GM18511 (cell line): ENCODE data around the gene TEF.

Experiments
- ATAC-seq: cut with Tn5 transposase; IDR thresholded peaks from one replicate; pipeline ENCODE4 v1.9.1; 2021; ENCODE audit warnings: mild to moderate bottlenecking, moderate library complexity; ENCODE audit not compliant: unreplicated experiment

Gene TEF

GRCh38 chr22:41381329-41382097 is at the start of gene TEF:
TEF (plus strand) TSS chr22:41381942; CDS start chr22:41382045, 103 bp downstream.
- ATAC-seq: peak; percentile 89

- no peak for ATAC-seq
Measured at GRCh38 chr22:41332217-41332939, 49.4 kb upstream of the TEF start.

- no peak for ATAC-seq
Measured at GRCh38 chr22:41333806-41334205, 47.9 kb upstream of the TEF start.

GRCh38 chr22:41334215-41334614 is 47.5 kb upstream of the TEF start:
- no peak for ATAC-seq

- no peak for ATAC-seq
Measured at GRCh38 chr22:41334951-41335635, 46.6 kb upstream of the TEF start.

GRCh38 chr22:41338614-41339212 is 43.0 kb upstream of the TEF start:
- no peak for ATAC-seq

- ATAC-seq: no peak
Measured at GRCh38 chr22:41339823-41340222, 41.9 kb upstream of the TEF start.

- no peak for ATAC-seq
Measured at GRCh38 chr22:41340357-41340756, 41.4 kb upstream of the TEF start.

- no peak for ATAC-seq
Measured at GRCh38 chr22:41341012-41341411, 40.7 kb upstream of the TEF start.

- no peak for ATAC-seq
Measured at GRCh38 chr22:41341990-41342389, 39.8 kb upstream of the TEF start.

GRCh38 chr22:41343300-41343699 is 38.4 kb upstream of the TEF start:
- ATAC-seq: no peak

- ATAC-seq: no peak
Measured at GRCh38 chr22:41343717-41344116, 38.0 kb upstream of the TEF start.

GRCh38 chr22:41344189-41344788 is 37.5 kb upstream of the TEF start:
- ATAC-seq: no peak

GRCh38 chr22:41345807-41346335 is 35.9 kb upstream of the TEF start:
- ATAC-seq: no peak

GRCh38 chr22:41347066-41347859 is 34.5 kb upstream of the TEF start:
- ATAC-seq: no peak

GRCh38 chr22:41348964-41349484 is 32.7 kb upstream of the TEF start:
- no peak for ATAC-seq

- no peak for ATAC-seq
Measured at GRCh38 chr22:41350087-41350486, 31.7 kb upstream of the TEF start.

- no peak for ATAC-seq
Measured at GRCh38 chr22:41351011-41351410, 30.7 kb upstream of the TEF start.

- no peak for ATAC-seq
Measured at GRCh38 chr22:41352058-41352457, 29.7 kb upstream of the TEF start.
